Measurements from ENCODE around the gene UBE4B.
"Not testable (repeated sequence)": the region's sequence is repeated elsewhere in the genome, so short reads cannot be mapped to it uniquely, and the experiment has no call there.

The UBE4B gene

GRCh38 chr1:10007169-10007568 is 25.6 kb upstream of the UBE4B start:
- Histone ChIP-seq H3K4me3 (ENCODE audit: low read length in 2 of 2) (no peak overlapping the region), H3K27me3 (ENCODE audit: control insufficient read depth in 1 of 2, insufficient read depth in 2 of 2, low read length in 2 of 2) (no peaks in the 10 kb centered on the region), H3K9me3 (ENCODE audit: control insufficient read depth in 2 of 2, low read length in 2 of 2) (no peaks in the 10 kb centered on the region), H3K27ac (ENCODE audit: low read length) (no peak overlapping the region), H3K4me1 (ENCODE audit: control insufficient read depth, insufficient read depth, low read length) (no peaks in the 10 kb centered on the region), H3K36me3 (ENCODE audit: control insufficient read depth in 2 of 2, insufficient read depth in 2 of 2, low read length in 2 of 2) (no peaks in the 10 kb centered on the region), H3K9ac (ENCODE audit: low read length in 2 of 2) (no peak overlapping the region)

- Histone ChIP-seq H3K9ac (ENCODE audit: low read length in 2 of 2) (no peak overlapping the region), H3K4me1 (ENCODE audit: control insufficient read depth, insufficient read depth, low read length) (peaks cover 7% of the 10 kb centered on the region), H3K27me3 (ENCODE audit: control insufficient read depth in 1 of 2, insufficient read depth in 2 of 2, low read length in 2 of 2) (no peaks in the 10 kb centered on the region), H3K27ac (ENCODE audit: low read length) (no peak overlapping the region), H3K9me3 (ENCODE audit: control insufficient read depth in 2 of 2, low read length in 2 of 2) (no peaks in the 10 kb centered on the region), H3K36me3 (ENCODE audit: control insufficient read depth in 2 of 2, insufficient read depth in 2 of 2, low read length in 2 of 2) (no peaks in the 10 kb centered on the region), H3K4me3 (ENCODE audit: low read length in 2 of 2) (no peak overlapping the region)
Measured at GRCh38 chr1:10014016-10014415, 18.7 kb upstream of the UBE4B start.

- Histone ChIP-seq H3K4me3 (ENCODE audit: low read length in 2 of 2) (no peak overlapping the region), H3K9ac (ENCODE audit: low read length in 2 of 2) (no peak overlapping the region), H3K27me3 (ENCODE audit: control insufficient read depth in 1 of 2, insufficient read depth in 2 of 2, low read length in 2 of 2) (no peaks in the 10 kb centered on the region)
Measured at GRCh38 chr1:10019561-10019960, 13.2 kb upstream of the UBE4B start.

GRCh38 chr1:10020086-10020485 is 12.7 kb upstream of the UBE4B start:
- Histone ChIP-seq H3K36me3 (ENCODE audit: control insufficient read depth in 2 of 2, insufficient read depth in 2 of 2, low read length in 2 of 2) (no peaks in the 10 kb centered on the region), H3K9ac (ENCODE audit: low read length in 2 of 2) (no peak overlapping the region), H3K4me1 (ENCODE audit: control insufficient read depth, insufficient read depth, low read length) (peaks cover 7% of the 10 kb centered on the region), H3K27ac (ENCODE audit: low read length) (no peak overlapping the region), H3K9me3 (ENCODE audit: control insufficient read depth in 2 of 2, low read length in 2 of 2) (no peaks in the 10 kb centered on the region), H3K27me3 (ENCODE audit: control insufficient read depth in 1 of 2, insufficient read depth in 2 of 2, low read length in 2 of 2) (no peaks in the 10 kb centered on the region), H3K4me3 (ENCODE audit: low read length in 2 of 2) (no peak overlapping the region)

More at GRCh38 chr1:10019561-10019960, 13.2 kb upstream of the UBE4B start:
- Histone ChIP-seq H3K4me1 (ENCODE audit: control insufficient read depth, insufficient read depth, low read length) (peaks cover 7% of the 10 kb centered on the region), H3K36me3 (ENCODE audit: control insufficient read depth in 2 of 2, insufficient read depth in 2 of 2, low read length in 2 of 2) (no peaks in the 10 kb centered on the region), H3K9me3 (ENCODE audit: control insufficient read depth in 2 of 2, low read length in 2 of 2) (no peaks in the 10 kb centered on the region), H3K27ac (ENCODE audit: low read length) (no peak overlapping the region)

GRCh38 chr1:10020678-10021077 is 12.1 kb upstream of the UBE4B start:
- H3K27me3 ChIP-seq (ENCODE audit: control insufficient read depth in 1 of 2, insufficient read depth in 2 of 2, low read length in 2 of 2); H3K36me3 ChIP-seq (ENCODE audit: control insufficient read depth in 2 of 2, insufficient read depth in 2 of 2, low read length in 2 of 2); H3K4me3 ChIP-seq (ENCODE audit: low read length in 2 of 2); H3K9ac ChIP-seq (ENCODE audit: low read length in 2 of 2); H3K4me1 ChIP-seq (ENCODE audit: control insufficient read depth, insufficient read depth, low read length); H3K9me3 ChIP-seq (ENCODE audit: control insufficient read depth in 2 of 2, low read length in 2 of 2); H3K27ac ChIP-seq (ENCODE audit: low read length): not testable (repeated sequence)

- not testable (repeated sequence) for H3K9ac ChIP-seq (ENCODE audit: low read length in 2 of 2); H3K4me1 ChIP-seq (ENCODE audit: control insufficient read depth, insufficient read depth, low read length); H3K27ac ChIP-seq (ENCODE audit: low read length)
Measured at GRCh38 chr1:10021992-10022391, 10.8 kb upstream of the UBE4B start.

GRCh38 chr1:10022656-10023055 is 10.1 kb upstream of the UBE4B start:
- no peak overlapping the region for H3K27ac ChIP-seq (ENCODE audit: low read length)
- H3K4me3 ChIP-seq (ENCODE audit: low read length in 2 of 2): no peak overlapping the region
- H3K27me3 ChIP-seq (ENCODE audit: control insufficient read depth in 1 of 2, insufficient read depth in 2 of 2, low read length in 2 of 2): no peaks in the 10 kb centered on the region
- no peak overlapping the region for H3K9ac ChIP-seq (ENCODE audit: low read length in 2 of 2)
- no peaks in the 10 kb centered on the region for H3K4me1 ChIP-seq (ENCODE audit: control insufficient read depth, insufficient read depth, low read length)
- H3K9me3 ChIP-seq (ENCODE audit: control insufficient read depth in 2 of 2, low read length in 2 of 2): no peaks in the 10 kb centered on the region
- H3K36me3 ChIP-seq (ENCODE audit: control insufficient read depth in 2 of 2, insufficient read depth in 2 of 2, low read length in 2 of 2): no peaks in the 10 kb centered on the region

More at GRCh38 chr1:10021992-10022391, 10.8 kb upstream of the UBE4B start:
- H3K9me3 ChIP-seq (ENCODE audit: control insufficient read depth in 2 of 2, low read length in 2 of 2); H3K27me3 ChIP-seq (ENCODE audit: control insufficient read depth in 1 of 2, insufficient read depth in 2 of 2, low read length in 2 of 2); H3K36me3 ChIP-seq (ENCODE audit: control insufficient read depth in 2 of 2, insufficient read depth in 2 of 2, low read length in 2 of 2); H3K4me3 ChIP-seq (ENCODE audit: low read length in 2 of 2): not testable (repeated sequence)

- no peak overlapping the region for H3K9ac ChIP-seq (ENCODE audit: low read length in 2 of 2)
- no peaks in the 10 kb centered on the region for H3K36me3 ChIP-seq (ENCODE audit: control insufficient read depth in 2 of 2, insufficient read depth in 2 of 2, low read length in 2 of 2)
- H3K27me3 ChIP-seq (ENCODE audit: control insufficient read depth in 1 of 2, insufficient read depth in 2 of 2, low read length in 2 of 2): no peaks in the 10 kb centered on the region
Measured at GRCh38 chr1:10025354-10025753, 7.4 kb upstream of the UBE4B start.

GRCh38 chr1:10027027-10027426 is 5.7 kb upstream of the UBE4B start:
- H3K4me3 ChIP-seq (ENCODE audit: low read length in 2 of 2): no peak overlapping the region
- H3K4me1 ChIP-seq (ENCODE audit: control insufficient read depth, insufficient read depth, low read length): peaks cover under 1% of the 10 kb centered on the region
- H3K27ac ChIP-seq (ENCODE audit: low read length): no peak overlapping the region
- no peak overlapping the region for H3K9ac ChIP-seq (ENCODE audit: low read length in 2 of 2)
- no peaks in the 10 kb centered on the region for H3K27me3 ChIP-seq (ENCODE audit: control insufficient read depth in 1 of 2, insufficient read depth in 2 of 2, low read length in 2 of 2)
- no peaks in the 10 kb centered on the region for H3K9me3 ChIP-seq (ENCODE audit: control insufficient read depth in 2 of 2, low read length in 2 of 2)
- no peaks in the 10 kb centered on the region for H3K36me3 ChIP-seq (ENCODE audit: control insufficient read depth in 2 of 2, insufficient read depth in 2 of 2, low read length in 2 of 2)

More at GRCh38 chr1:10025354-10025753, 7.4 kb upstream of the UBE4B start:
- H3K9me3 ChIP-seq (ENCODE audit: control insufficient read depth in 2 of 2, low read length in 2 of 2): no peaks in the 10 kb centered on the region
- H3K4me1 ChIP-seq (ENCODE audit: control insufficient read depth, insufficient read depth, low read length): no peaks in the 10 kb centered on the region
- H3K4me3 ChIP-seq (ENCODE audit: low read length in 2 of 2): no peak overlapping the region
- no peak overlapping the region for H3K27ac ChIP-seq (ENCODE audit: low read length)

- not testable (repeated sequence) for H3K27ac ChIP-seq (ENCODE audit: low read length); H3K36me3 ChIP-seq (ENCODE audit: control insufficient read depth in 2 of 2, insufficient read depth in 2 of 2, low read length in 2 of 2); H3K27me3 ChIP-seq (ENCODE audit: control insufficient read depth in 1 of 2, insufficient read depth in 2 of 2, low read length in 2 of 2); H3K4me3 ChIP-seq (ENCODE audit: low read length in 2 of 2); H3K4me1 ChIP-seq (ENCODE audit: control insufficient read depth, insufficient read depth, low read length); H3K9me3 ChIP-seq (ENCODE audit: control insufficient read depth in 2 of 2, low read length in 2 of 2); H3K9ac ChIP-seq (ENCODE audit: low read length in 2 of 2)
Measured at GRCh38 chr1:10028956-10029500, 3.7 kb upstream of the UBE4B start.

- H3K9ac ChIP-seq (ENCODE audit: low read length in 2 of 2): no peak overlapping the region
- H3K27me3 ChIP-seq (ENCODE audit: control insufficient read depth in 1 of 2, insufficient read depth in 2 of 2, low read length in 2 of 2): no peaks in the 10 kb centered on the region
- H3K4me3 ChIP-seq (ENCODE audit: low read length in 2 of 2): no peak overlapping the region
- no peaks in the 10 kb centered on the region for H3K36me3 ChIP-seq (ENCODE audit: control insufficient read depth in 2 of 2, insufficient read depth in 2 of 2, low read length in 2 of 2)
- peaks cover 5% of the 10 kb centered on the region for H3K4me1 ChIP-seq (ENCODE audit: control insufficient read depth, insufficient read depth, low read length)
- H3K27ac ChIP-seq (ENCODE audit: low read length): no peak overlapping the region
- no peaks in the 10 kb centered on the region for H3K9me3 ChIP-seq (ENCODE audit: control insufficient read depth in 2 of 2, low read length in 2 of 2)
Measured at GRCh38 chr1:10031461-10031860, 1.3 kb upstream of the UBE4B start.
